Activated CD4-positive, alpha-beta T cell treated with anti-CD3 and anti-CD28 coated beads for 48 hours (primary cell): ENCODE results near the gene ATN1.
A peak's percentile ranks its signal among the peaks of the same experiment; 100 is the strongest.

Source experiments
- DNase-seq: peaks from one replicate; pipeline ENCODE4 v3.0.0-alpha.2; 2020

Gene ATN1

DNA sequence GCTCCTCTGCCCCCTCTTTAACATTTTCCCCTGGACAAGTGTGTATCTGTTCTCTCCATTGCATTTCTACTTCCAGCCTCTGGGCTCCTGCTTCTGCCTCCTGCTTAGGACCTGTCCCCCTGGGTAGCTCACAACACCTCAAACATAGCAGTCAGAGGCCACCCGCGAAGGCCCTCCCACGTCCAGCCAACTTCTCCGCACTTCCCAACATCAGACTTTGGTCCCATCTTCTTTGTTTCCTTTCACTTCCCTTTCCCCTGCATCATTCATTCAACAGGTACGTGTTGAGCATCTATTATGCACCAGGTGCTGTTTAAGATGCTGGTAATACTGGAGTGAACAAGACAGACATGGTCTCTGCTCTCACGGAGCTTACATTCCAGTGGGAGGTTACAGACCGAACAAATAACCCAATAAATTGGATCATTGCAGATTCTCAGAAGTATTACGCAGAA lies 19.2 kb downstream of the ATN1 start:
- no peak for DNase-seq

DNA sequence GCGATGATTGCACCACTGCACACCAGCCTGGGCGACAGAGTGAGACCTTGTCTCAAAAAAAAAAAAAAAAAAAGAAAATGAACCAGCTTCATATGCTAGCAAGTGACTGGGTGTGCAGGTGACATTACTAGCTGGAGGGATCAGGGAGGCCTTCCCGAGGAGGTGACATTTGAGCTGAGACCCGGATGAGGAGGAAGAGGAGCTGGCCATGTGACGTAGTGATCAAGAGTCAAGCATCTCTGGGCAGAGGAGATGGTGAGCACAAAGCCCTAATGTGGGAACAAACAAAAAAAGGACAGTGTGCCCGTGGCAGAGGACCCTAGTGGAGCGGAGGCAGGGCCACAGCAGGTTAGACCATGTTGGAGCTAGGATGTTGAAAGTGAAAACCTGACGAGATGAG lies 19.9 kb downstream of the ATN1 start:
- DNase-seq = no peak

DNA sequence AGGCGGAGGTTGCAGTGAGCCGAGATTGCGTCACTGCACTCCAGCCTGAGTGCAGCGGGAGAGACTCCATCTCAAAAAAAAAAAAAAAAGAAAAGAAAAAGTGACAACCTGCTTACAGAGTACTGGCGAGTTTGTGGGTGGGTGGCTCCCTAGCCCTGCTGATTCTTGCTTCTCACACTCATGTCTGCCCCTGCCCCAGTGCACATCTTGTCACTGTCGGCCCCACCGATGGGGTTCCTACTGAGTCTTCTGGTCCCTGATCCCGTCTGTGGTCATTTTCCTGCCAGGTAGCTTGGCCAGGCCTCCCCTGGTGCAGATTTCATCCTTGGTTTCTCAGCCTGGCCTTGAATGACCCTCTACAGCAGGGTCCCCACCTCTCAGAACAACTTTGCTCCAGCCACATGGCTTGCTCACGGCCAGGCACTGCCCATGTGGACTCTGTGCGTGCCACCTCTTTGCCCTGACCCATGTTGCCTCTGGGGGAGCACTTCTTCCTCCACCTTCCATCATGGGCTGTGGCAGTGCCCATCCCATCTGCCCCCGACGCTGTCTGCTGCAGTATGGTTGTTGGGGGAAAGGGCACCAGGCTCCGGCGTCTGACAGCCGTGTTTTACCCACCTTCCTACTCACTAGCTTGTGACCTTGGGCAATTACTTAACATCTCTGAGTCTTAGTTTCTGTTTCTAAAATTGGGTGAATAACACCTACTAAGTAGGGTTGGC lies 21.3 kb downstream of the ATN1 start:
- DNase-seq = no peak

DNA sequence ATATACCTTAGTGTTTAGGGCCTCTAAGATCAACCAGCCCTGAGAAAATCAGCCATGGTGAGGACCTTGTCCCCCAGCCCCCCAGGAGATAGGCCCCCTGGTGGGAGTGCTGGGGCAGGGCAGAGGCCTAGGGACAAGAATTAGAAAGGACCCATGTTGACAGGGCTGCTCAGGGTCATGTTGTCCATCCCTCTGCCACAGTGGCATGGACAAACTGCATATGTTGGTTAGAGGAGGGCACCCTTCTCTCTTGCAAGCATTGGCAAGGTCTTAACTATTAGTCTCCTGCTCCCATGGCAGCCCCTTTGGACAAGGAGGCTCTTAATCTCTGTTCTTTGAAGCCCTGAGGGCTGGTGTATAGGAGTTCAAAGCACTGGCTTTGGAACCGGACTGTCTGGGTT lies 22.6 kb downstream of the ATN1 start:
- peak; percentile 62 for DNase-seq

DNA sequence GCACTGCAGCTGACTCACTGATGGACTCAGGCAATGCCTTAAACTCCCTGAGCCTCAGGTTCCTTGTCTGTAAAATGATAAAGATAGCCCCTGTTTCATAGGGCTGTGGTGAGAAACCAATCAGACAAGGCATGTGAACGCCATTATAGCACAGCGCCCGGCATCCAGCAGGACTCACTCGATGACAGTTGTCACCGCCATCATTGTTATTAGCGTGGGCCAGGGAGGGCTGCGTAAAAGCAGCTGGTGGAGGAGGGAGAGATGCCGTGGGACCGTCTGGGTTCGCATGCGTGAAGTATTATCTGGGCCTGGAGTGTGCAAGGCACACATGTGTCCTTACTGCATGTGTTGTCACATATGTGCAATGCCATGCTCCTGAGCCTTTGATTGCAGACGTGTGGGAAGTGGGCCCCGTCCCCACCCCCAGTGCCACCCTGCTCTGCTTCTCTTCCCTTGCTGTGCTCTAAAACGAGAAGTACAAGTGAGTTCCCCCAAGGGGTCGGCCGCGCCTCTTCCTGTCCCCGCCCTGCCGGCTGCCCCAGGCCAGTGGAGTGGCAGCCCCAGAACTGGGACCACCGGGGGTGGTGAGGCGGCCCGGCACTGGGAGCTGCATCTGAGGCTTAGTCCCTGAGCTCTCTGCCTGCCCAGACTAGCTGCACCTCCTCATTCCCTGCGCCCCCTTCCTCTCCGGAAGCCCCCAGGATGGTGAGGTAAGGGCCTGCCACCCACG lies 23.2 kb downstream of the ATN1 start, which contains the start of gene PTPN6:
PTPN6 (plus strand) TSS at position 546 of the 730 bp plus-strand sequence; CDS start at position 703, 157 bp downstream.
- peak; percentile 66 for DNase-seq

DNA sequence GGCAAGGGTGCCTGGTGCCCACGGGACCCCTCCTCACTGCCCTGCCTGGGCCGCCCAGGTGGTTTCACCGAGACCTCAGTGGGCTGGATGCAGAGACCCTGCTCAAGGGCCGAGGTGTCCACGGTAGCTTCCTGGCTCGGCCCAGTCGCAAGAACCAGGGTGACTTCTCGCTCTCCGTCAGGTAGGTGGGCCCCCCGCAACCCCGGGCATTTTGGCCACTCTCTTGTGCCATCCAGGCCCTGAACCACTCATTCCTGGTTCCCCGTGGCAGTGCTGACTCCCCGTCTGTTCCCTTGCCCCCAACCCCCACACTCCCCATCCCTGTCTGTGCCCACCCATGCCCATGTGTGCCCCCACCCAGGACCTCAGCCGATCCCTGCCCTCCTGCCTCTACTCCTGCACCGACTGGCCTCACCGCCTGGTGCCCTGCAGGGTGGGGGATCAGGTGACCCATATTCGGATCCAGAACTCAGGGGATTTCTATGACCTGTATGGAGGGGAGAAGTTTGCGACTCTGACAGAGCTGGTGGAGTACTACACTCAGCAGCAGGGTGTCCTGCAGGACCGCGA lies 23.9 kb downstream of the ATN1 start:
- no peak for DNase-seq

DNA sequence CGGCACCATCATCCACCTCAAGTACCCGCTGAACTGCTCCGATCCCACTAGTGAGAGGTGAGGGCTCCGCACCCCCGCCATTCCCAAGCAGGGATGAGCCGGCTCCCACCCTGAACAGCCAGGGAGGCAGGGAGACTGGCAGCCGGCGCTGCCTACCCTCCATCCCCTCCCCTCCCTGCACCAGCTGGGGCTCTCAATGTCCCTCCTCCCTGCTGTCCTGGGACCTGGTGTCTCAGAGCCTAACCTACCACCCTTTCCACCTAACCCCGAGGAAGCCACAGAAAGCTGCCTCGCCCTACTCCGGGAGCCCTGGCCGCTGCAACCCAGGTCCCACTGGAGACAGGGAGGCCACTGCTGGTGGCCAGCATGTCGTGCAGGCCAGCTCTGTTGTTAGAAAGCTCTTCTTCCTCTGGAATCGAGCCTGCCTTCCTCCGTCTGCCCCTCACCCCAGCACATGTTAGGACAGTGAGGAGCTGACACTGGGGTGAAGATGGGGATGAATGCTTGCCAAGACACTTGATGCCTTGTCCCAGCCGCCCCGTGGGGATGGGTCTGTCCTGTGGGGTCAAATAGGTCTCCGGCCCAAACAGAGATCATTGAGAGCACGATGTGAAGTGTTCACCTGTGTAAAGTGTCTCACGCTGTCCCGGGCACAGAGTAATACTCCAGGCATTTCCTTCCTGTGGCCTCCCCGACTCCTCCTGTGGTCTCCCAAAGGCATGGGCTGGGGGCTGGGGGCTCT lies 24.5 kb downstream of the ATN1 start:
- DNase-seq = no peak

DNA sequence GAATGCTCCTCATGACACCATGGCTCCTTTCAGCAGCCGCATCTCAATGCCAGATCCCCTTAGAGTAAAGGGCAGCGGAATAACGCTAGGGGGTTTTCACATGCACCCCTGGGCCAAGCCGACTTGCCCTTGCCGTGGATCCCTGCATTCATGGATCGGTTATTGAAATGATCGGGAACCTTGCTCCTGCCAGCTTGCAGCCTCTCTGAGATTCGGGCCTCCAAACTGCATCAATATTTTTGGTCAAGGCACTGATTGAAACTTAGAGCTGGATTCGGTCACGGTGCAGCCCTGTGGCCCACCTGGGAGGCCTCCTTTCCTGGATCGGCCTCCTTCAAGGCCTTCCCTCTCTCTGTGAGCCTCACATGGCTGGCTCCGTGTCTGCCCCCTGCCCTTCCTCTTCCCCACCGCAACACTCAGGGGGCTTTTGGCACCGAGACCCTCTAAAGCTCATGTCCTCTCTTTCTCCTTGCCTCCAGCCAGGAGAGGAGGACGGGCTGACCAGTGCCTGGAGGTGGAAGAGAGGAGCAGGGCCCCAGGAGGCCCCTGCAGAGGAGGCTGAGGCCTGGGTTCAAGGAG lies 25.2 kb downstream of the ATN1 start:
- DNase-seq = no peak

DNA sequence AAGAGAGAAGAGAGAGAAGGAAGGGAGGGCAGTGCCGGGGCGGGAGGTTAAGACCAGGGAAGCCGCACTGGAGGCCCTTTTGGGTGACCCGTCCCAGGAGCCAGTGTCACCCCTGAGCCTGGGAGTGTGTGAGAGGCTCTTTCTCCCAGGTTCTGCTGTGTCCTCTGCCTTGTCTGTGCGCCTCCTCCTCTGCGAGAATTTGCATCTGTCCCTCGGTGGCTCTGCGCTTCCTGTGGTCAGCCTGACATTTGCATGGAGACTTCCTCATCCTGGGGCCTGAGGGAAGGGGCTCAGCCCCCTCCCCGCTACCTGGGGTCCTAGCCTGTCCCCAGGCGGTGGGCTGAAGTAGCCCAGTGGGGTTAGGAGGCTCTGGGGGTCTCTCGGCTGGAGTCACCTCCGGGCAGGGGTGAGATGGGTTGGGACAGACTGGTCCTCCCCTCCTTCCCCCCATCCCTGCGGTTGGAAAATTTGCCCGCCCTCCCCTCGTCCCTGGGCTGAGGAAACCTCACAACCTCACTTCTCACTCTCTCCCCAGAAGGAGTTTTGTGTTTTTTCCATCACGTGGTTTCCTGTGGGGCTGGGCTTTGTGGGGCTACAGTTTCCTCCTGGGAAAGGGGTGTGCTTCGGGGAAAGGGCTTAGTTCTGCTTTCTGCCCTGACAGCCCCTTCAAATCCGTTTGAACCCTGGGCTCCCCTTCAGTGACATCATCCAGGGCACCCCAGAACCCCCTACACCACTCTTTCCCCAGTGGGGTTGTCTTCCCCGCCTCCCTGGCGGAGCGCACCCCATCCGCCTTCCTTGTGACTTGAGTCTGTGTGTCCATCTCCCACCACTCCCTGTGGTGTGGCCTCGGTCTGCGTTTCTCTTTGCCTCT lies 25.9 kb downstream of the ATN1 start:
- DNase-seq = peak; percentile 84

DNA sequence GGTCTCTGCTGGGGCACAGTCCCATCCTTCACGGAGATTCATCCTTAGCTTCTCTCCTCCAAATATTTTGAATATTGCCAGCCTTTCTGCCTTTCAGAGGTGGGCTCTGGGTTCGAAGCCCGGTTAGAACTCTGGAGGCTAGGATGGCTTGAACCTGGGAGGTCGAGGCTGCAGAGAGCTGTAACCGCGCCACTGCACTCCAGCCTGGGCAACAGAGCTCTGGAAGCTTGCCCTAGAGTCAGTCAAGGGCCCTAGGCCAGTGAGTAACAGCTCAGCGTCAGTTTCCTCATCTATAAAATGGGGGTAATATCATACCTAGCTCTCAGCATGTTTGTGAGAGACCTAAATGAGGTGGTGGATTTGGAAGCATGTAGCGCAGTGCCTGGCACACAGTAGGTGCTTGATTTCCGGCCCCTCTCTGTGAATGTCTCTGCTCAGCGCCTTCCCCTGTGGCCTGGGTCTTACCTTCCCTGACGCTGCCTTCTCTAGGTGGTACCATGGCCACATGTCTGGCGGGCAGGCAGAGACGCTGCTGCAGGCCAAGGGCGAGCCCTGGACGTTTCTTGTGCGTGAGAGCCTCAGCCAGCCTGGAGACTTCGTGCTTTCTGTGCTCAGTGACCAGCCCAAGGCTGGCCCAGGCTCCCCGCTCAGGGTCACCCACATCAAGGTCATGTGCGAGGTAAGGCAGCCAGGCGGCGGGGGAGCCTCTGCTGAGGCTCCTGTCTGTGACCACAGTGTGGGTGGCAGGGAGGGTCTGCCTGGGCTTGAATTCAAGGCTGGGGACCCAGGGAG lies 26.8 kb downstream of the ATN1 start:
- DNase-seq = no peak

DNA sequence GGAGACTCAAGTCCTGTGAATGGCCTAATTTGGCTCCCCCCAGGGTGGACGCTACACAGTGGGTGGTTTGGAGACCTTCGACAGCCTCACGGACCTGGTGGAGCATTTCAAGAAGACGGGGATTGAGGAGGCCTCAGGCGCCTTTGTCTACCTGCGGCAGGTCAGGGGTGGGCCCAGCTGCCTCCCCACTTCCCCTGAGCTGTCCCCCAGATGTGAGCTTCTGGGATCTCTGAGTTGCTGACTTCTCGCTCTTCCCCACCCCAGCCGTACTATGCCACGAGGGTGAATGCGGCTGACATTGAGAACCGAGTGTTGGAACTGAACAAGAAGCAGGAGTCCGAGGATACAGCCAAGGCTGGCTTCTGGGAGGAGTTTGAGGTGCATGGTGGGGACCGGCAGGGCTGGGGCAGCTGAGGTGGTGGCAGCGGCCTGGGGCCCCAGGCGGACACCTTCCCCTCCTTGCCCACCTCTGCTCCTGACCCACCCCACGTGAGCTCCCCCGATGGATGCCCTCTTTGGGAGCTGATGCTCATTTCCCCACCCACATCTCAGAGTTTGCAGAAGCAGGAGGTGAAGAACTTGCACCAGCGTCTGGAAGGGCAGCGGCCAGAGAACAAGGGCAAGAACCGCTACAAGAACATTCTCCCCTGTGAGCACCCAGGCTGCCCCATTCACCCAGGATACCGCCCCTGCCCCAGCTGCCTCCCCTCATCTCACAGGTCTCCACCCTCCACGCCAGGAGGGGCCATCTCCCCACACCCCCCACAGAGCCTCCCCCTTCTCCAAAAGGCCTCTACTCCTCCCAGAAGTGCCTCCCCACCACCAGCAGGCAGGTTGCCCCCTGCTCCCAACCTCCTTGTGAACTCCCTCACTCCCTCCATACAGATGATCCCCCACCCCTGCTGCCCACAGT lies 27.6 kb downstream of the ATN1 start:
- DNase-seq = no peak

DNA sequence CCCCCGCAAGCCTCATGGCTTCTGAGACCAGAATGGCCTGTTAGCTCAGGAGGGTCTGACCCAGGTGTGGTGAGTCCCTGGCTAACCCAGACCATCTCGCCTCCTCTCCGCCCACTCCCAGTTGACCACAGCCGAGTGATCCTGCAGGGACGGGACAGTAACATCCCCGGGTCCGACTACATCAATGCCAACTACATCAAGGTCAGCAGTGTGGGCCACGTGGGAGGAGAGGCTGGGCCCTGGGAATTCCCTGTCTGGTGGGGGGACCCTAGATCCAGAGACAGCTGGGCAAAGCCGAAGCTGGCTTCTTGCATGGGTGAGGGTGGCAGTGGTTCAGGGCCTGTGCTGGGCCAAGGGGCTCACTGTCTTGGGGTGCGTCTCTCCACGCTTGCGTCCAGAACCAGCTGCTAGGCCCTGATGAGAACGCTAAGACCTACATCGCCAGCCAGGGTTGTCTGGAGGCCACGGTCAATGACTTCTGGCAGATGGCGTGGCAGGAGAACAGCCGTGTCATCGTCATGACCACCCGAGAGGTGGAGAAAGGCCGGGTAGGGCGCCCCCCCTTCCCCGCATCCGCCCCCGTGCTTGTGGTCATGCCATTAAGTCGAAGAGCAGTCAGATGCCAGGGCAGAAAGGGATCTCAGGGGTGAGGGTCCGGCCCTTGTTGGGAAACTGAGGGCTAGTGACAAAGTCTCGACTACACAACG lies 28.4 kb downstream of the ATN1 start:
- DNase-seq = no peak

DNA sequence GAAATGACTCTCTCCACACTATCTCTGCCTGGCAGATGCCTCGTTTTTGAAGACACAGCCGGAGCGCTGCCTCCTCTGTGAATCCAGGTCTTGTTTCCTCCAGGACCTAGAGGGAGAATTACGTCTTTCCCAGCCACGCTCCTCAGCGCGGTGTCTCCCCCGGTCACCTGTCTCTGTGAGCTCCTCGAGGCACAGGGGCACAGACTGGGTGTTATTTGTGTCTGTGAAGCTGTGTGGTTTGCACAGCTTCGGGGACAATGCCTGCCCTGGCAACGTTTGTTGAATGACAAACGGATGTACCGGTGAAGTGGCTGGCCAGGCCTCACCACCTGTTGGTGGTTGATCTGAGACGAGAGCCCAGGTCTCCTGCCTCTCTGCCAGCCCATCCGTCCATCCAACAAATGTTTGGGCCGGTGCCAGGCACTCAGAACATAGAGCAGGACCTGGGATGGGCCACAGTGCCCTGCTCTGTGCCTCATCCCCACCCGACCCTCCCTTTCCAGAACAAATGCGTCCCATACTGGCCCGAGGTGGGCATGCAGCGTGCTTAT lies 29.5 kb downstream of the ATN1 start:
- DNase-seq = no peak

DNA sequence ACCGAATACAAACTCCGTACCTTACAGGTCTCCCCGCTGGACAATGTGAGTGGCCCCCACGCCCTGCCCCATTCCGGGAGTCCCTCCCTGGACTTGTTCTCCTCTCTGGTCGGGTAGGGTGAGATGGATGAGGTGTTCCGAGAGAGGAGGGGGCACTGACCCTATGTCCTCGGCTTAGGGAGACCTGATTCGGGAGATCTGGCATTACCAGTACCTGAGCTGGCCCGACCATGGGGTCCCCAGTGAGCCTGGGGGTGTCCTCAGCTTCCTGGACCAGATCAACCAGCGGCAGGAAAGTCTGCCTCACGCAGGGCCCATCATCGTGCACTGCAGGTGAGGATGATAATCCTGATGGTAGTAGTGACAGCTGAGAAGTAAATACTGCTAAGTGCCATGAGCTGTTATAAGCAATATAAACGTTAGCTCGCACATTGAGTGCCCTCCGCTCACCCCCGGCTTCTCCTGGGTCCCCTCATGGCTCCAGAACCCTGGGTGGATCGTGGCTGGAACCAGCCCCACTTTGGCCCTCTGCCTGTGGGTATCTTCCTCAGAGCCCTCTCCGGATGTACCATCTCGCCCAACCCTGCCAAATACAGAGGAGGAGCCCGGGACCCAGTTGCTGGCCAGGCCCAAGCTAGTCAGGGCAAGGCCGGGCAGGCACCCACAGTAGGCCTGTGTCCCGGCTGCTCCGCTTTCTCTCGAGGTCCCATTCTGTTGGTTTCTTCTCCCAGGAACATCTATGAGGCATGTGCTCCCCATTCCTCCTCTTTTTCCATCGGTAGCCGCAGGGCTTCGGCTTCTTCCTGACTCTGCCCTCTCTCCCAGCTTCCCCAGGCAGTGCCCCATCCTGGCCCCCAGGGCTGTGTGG lies 30.2 kb downstream of the ATN1 start:
- DNase-seq = no peak

DNA sequence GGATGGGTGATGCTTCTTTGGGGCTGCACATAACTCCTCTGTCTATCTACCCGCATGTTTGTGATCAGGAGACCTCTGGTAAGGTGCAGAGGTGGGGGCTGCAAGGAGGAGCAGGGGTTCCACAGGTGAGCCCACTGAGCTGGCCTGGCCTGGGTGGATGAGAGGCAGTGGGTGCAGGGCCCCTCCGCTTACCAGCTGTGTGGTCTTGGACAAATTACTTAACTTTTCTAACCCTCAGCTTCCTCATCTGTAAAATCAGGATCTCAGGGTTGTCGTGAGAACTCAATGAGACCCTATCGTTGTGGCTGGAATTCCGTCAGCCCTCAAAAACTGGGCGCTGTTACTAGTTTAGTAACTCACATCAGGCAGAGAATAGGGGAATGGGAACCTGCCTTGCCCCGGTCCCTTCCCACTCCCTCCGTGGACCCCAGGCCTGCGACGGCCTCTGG lies 30.9 kb downstream of the ATN1 start:
- DNase-seq = no peak

DNA sequence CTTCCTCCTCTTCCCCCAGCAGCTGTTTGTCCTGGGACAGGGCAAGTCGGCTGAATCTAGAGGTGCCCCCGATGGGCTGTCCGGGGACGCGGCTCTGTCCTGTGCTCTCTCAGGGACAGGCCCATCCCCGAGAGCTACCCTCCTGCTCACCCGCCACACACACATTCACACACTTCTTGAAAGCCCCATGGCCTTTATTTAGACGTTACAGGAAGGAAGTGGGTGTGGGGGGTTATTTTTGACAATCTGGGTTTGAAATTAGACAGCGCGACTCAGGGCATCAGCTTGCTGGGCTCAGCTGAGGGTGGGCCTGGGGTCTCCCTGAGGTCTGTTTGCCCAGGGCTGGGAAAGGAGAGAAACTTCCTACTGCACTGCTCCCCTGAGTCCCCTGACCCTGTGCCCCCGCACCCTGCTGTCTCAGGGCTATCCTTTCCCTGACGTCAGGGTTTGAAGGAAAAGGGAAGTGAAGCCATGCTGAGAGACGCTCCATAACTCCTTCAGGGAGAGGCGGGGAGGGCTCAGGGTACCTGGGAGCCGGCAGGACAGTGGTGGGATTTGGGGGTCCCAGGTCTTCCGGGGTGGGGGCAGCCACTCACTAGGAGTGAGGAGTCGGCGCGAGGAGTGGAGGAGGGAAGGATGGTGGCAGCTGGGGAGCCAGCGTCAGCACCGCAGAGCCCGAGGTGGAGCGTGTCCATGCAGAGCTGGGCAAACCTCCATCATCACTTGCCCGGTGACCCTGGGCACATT lies 31.5 kb downstream of the ATN1 start:
- peak; percentile 67 for DNase-seq
